K562 (cell line): ENCODE results near the gene PPP3CA.

Source experiments
- EP300 ChIP-seq: IDR thresholded peaks from 2 replicates; pipeline ENCODE4 v1.6.1; 2012; ENCODE audit warnings: low read length, improper control_type of control experiment
- ESRRA ChIP-seq: fragments of 450-650 bp; IDR thresholded peaks from 2 replicates; pipeline ENCODE4 v1.6.1; 2014; ENCODE audit warnings: low read depth, mild to moderate bottlenecking, moderate library complexity, borderline replicate concordance
- EZH2 ChIP-seq: IDR thresholded peaks from 2 replicates; pipeline ENCODE4 v1.6.1; 2012; ENCODE audit warnings: low read depth, mild to moderate bottlenecking, inconsistent platforms, low read length, borderline replicate concordance
- TF ChIP-seq, protein P1 (sequence below), 2 experiments: fragments of 450-650 bp in 1 of 2; IDR thresholded peaks; 2 replicates each; pipeline ENCODE4 v1.6.1; 2011 to 2017; ENCODE audit warnings: low read depth in 2 of 2, antibody characterized with exemption in 1 of 2, borderline replicate concordance in 1 of 2, low read length in 1 of 2, mild to moderate bottlenecking in 1 of 2, mixed read lengths in 1 of 2; ENCODE audit not compliant: control insufficient read depth in 1 of 2

DNA sequence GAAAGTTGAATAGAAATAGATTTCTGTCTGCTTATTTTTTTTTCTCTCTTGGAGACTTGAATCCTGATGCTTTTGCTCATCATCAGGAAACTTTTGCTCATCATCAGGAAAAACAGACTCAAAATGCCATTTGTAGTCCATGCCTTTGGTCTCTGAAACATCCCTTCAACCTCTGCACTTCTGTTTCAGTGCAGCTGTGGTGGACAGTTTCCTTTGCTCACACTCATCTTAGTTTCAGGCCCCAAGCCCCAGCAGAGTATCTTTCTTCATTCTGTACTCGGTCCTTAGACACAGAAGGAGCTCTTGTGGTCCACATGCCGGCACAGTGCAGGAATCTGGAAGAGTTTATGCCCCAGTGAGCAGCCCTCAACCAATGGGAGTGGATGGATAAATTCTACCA is 337.9 kb downstream of the PPP3CA start:
- TF ChIP-seq, protein P1, sequence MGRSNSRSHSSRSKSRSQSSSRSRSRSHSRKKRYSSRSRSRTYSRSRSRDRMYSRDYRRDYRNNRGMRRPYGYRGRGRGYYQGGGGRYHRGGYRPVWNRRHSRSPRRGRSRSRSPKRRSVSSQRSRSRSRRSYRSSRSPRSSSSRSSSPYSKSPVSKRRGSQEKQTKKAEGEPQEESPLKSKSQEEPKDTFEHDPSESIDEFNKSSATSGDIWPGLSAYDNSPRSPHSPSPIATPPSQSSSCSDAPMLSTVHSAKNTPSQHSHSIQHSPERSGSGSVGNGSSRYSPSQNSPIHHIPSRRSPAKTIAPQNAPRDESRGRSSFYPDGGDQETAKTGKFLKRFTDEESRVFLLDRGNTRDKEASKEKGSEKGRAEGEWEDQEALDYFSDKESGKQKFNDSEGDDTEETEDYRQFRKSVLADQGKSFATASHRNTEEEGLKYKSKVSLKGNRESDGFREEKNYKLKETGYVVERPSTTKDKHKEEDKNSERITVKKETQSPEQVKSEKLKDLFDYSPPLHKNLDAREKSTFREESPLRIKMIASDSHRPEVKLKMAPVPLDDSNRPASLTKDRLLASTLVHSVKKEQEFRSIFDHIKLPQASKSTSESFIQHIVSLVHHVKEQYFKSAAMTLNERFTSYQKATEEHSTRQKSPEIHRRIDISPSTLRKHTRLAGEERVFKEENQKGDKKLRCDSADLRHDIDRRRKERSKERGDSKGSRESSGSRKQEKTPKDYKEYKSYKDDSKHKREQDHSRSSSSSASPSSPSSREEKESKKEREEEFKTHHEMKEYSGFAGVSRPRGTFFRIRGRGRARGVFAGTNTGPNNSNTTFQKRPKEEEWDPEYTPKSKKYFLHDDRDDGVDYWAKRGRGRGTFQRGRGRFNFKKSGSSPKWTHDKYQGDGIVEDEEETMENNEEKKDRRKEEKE (IDR thresholded peaks at IDR 0.05; ENCODE audit: borderline replicate concordance in 1 of 2, control insufficient read depth in 1 of 2, low read depth in 2 of 2, low read length in 1 of 2): no peak
- TF ChIP-seq EZH2: no peak
- TF ChIP-seq ESRRA: no peak
- no peak for TF ChIP-seq EP300
